Vagina (tissue), 2 donors: ENCODE results near the gene ANAPC10.

ENCODE experiments used
- CTCF ChIP-seq, 3 experiments: fragments of 450-650 bp in 2 of 3; fragments of 200-600 bp in 1 of 3; sonication (generic) in 1 of 3; IDR thresholded peaks; one replicate each; pipeline ENCODE4 v1.5.1; 2017 to 2019; ENCODE audit warnings: antibody characterized with exemption in 3 of 3, mild to moderate bottlenecking in 2 of 3, moderate library complexity in 2 of 3
- POLR2A ChIP-seq, 2 donors: fragments of 450-650 bp; IDR thresholded peaks; one replicate each; pipeline ENCODE4 v1.6.1; 2017; ENCODE audit warnings: antibody characterized with exemption in 2 of 2, mild to moderate bottlenecking in 2 of 2, moderate library complexity in 2 of 2

- TF ChIP-seq POLR2A (IDR thresholded peaks at IDR 0.05) = no peak
- no peak for TF ChIP-seq CTCF (IDR thresholded peaks at IDR 0.05)
Observed at GRCh38 chr4:144948009-144948408, 150.0 kb downstream of the ANAPC10 start.
